HepG2 (cell line): Measurements from ENCODE around the gene NFYC. TPM values are rescaled to one million over a fixed set of nuclear protein-coding genes. Genes with fewer than 3 reads are reported as not detected.

Experiments
- ATAC-seq: fragments of 200-7000 bp; cut with Tn5 transposase; 3 replicates; pipeline ENCODE4 v1.9.1; 2020; ENCODE audit warnings: mild to moderate bottlenecking, moderate library complexity
- BruUV-seq: library from RNA; stranded (reverse); fragments of 400-500 nt; replicated peaks from 2 replicates; lab custom pipeline; 2021; lab: Mats Ljungman, UMichigan
- CTCF ChIA-PET: fragments of 300-600 bp; formaldehyde crosslinking; extraction: SDS; loops from one replicate; lab custom pipeline; 2021; ENCODE audit warnings: low total read pairs, inconsistent platforms, low intra/inter-chr PET ratio; lab: Yijun Ruan, JAX
- POLR2A ChIA-PET: fragments of 350-600 bp; sonication (Branson Sonifier 250); formaldehyde crosslinking; loops from one replicate; lab custom pipeline; 2020; ENCODE audit warnings: antibody characterized with exemption, inconsistent platforms; lab: Yijun Ruan, JAX
- DNase-seq: peaks from one replicate; pipeline ENCODE4 v3.0.0-alpha.2; 2015; ENCODE audit warnings: low spot score
- FAIRE-seq: peaks from 3 replicates; lab custom pipeline; 2011; peaks lifted over from hg19 to GRCh38; lab: Jason Lieb, UNC
- H2AFZ ChIP-seq: one replicate; pipeline ENCODE4 v1.6.1; 2011; ENCODE audit warnings: low read length, inconsistent platforms
- H3K27ac ChIP-seq: fragments of 300-600 bp; 3 replicates; pipeline ENCODE4 v1.8.0; 2011; ENCODE audit warnings: mixed run types, mild to moderate bottlenecking, mixed read lengths, low read length, inconsistent platforms; ENCODE audit not compliant: insufficient read depth; ENCODE audit errors: extremely low read length
- H3K27me3 ChIP-seq, 2 experiments: fragments of 200-600 bp in 1 of 2; 2 replicates in 1 of 2; 3 replicates in 1 of 2; pipeline versions ENCODE4 v1.6.0 to v1.8.0; 2011; ENCODE audit warnings: low read length in 2 of 2, mild to moderate bottlenecking in 2 of 2, moderate library complexity in 2 of 2, inconsistent platforms in 1 of 2; ENCODE audit not compliant: insufficient read depth in 2 of 2, control insufficient read depth in 1 of 2
- H3K36me3 ChIP-seq, 2 experiments: fragments of 200-600 bp in 1 of 2; replicated peaks in 1 of 2; 2 replicates in 1 of 2; 3 replicates in 1 of 2; pipeline versions ENCODE4 v1.5.1 to v1.8.0; 2011; ENCODE audit warnings: low read length in 2 of 2, inconsistent platforms in 1 of 2; ENCODE audit not compliant: insufficient read depth in 2 of 2, control insufficient read depth in 1 of 2
- H3K4me1 ChIP-seq: 2 replicates; pipeline ENCODE4 v1.5.1; 2012; ENCODE audit warnings: low read length, inconsistent platforms; ENCODE audit not compliant: insufficient read depth
- H3K4me2 ChIP-seq: 2 replicates; pipeline ENCODE4 v1.6.0; 2011; ENCODE audit warnings: low read depth, low read length, inconsistent platforms
- H3K4me3 ChIP-seq, 3 experiments: fragments of 200-600 bp in 1 of 3; sonication (generic), shearing (Covaris generic) in 1 of 3; replicated peaks in 1 of 3; 2 replicates each; pipeline ENCODE4 v1.5.1; 2011 to 2016; ENCODE audit warnings: low read length in 3 of 3, inconsistent platforms in 2 of 3, low read depth in 2 of 3, mild to moderate bottlenecking in 2 of 3, control low read depth in 1 of 3, mixed read lengths in 1 of 3; ENCODE audit not compliant: insufficient read depth in 1 of 3
- H3K79me2 ChIP-seq: one replicate; pipeline ENCODE4 v1.6.1; 2011; ENCODE audit warnings: low read length, inconsistent platforms; ENCODE audit not compliant: insufficient read depth
- H3K9ac ChIP-seq: 2 replicates; pipeline ENCODE4 v1.6.0; 2011; ENCODE audit warnings: mild to moderate bottlenecking, low read depth, low read length, inconsistent platforms; ENCODE audit not compliant: insufficient read depth
- H3K9me3 ChIP-seq: 2 replicates; pipeline ENCODE4 v1.5.1; 2012; ENCODE audit warnings: mild to moderate bottlenecking, low read length
- H4K20me1 ChIP-seq: 2 replicates; pipeline ENCODE4 v1.6.0; 2011; ENCODE audit warnings: inconsistent platforms, mild to moderate bottlenecking, low read length, moderate library complexity; ENCODE audit not compliant: insufficient read depth
- AGO2 ChIP-seq: fragments of 200-400 bp; formaldehyde crosslinking; optimal IDR thresholded peaks from 2 replicates; pipeline ENCODE3; 2017; ENCODE audit warnings: mild to moderate bottlenecking, low read depth, low read length, moderate library complexity
- ATF2 ChIP-seq: sonication (generic); formaldehyde crosslinking; IDR thresholded peaks from 2 replicates; pipeline ENCODE4 v1.4.0; 2020; ENCODE audit warnings: missing genetic modification reagents
- HHEX ChIP-seq: IDR thresholded peaks from 2 replicates; pipeline ENCODE4 v1.6.1; 2016; ENCODE audit warnings: control low read depth
- IKZF1 ChIP-seq: fragments of 450-650 bp; IDR thresholded peaks from 2 replicates; pipeline ENCODE4 v1.7.1; 2016
- KDM4B ChIP-seq: sonication (generic); formaldehyde crosslinking; IDR thresholded peaks from 2 replicates; pipeline ENCODE4 v1.4.0; 2020; ENCODE audit warnings: missing genetic modification reagents
- KDM5B ChIP-seq: sonication (generic); formaldehyde crosslinking; IDR thresholded peaks from 2 replicates; pipeline ENCODE4 v1.4.0; 2020; ENCODE audit warnings: missing genetic modification reagents, mild to moderate bottlenecking, borderline replicate concordance
- MAFG ChIP-seq: sonication (generic); formaldehyde crosslinking; IDR thresholded peaks from 2 replicates; pipeline ENCODE4 v1.5.1; 2020; ENCODE audit warnings: mild to moderate bottlenecking, missing genetic modification reagents
- MBNL3 ChIP-seq: fragments of 250-450 bp; sonication (Bioruptor Pico); conservative IDR thresholded peaks from 2 replicates; pipeline ENCODE4 v1.8.0; 2022; ENCODE audit warnings: mild to moderate bottlenecking, inconsistent platforms
- MLX ChIP-seq: IDR thresholded peaks from 2 replicates; pipeline ENCODE4 v1.6.1; 2016
- STAT6 ChIP-seq: sonication (generic); formaldehyde crosslinking; IDR thresholded peaks from 2 replicates; pipeline ENCODE4 v1.4.0; 2020; ENCODE audit warnings: missing genetic modification reagents, mild to moderate bottlenecking, borderline replicate concordance
- ZFP36 ChIP-seq: fragments of 150-350 bp; IDR thresholded peaks from 2 replicates; pipeline ENCODE4 v1.6.1; 2018; ENCODE audit warnings: borderline replicate concordance, low read length, low read depth; ENCODE audit not compliant: partially characterized antibody
- ZMAT3 ChIP-seq: sonication (generic); formaldehyde crosslinking; conservative IDR thresholded peaks from 2 replicates; pipeline ENCODE4 v1.7.0; 2021; ENCODE audit warnings: missing genetic modification reagents
- ZNF326 ChIP-seq: sonication (generic); formaldehyde crosslinking; IDR thresholded peaks from 2 replicates; pipeline ENCODE4 v1.4.0; 2020; ENCODE audit warnings: missing genetic modification reagents, borderline replicate concordance
- ZNF570 ChIP-seq: sonication (generic); formaldehyde crosslinking; IDR thresholded peaks from 2 replicates; pipeline ENCODE4 v1.4.0; 2020; ENCODE audit warnings: mild to moderate bottlenecking, missing genetic modification reagents, borderline replicate concordance
- ZNF816 ChIP-seq: sonication (generic); formaldehyde crosslinking; IDR thresholded peaks from 2 replicates; pipeline ENCODE4 v1.8.0; 2022; ENCODE audit warnings: missing genetic modification reagents, mild to moderate bottlenecking, borderline replicate concordance
- ZNF891 ChIP-seq: sonication (generic); formaldehyde crosslinking; IDR thresholded peaks from 2 replicates; pipeline ENCODE4 v1.5.0; 2020; ENCODE audit warnings: mild to moderate bottlenecking, missing genetic modification reagents
- ZSCAN12 ChIP-seq: sonication (generic); formaldehyde crosslinking; IDR thresholded peaks from 2 replicates; pipeline ENCODE4 v1.9.0; 2021; ENCODE audit warnings: mild to moderate bottlenecking, missing genetic modification reagents
- WGBS: methylation state at CpG from one replicate; pipeline ENCODE4 v1.1.6; 2017; ENCODE audit warnings: low lambda C conversion rate; 5-methylcytosine and 5-hydroxymethylcytosine counted together
- in situ Hi-C: cut with HindIII; loops from 2 replicates; pipeline ENCODE4 v1.10.0; 2017; ENCODE audit warnings: low pct_unique_long_range_greater_than_20kb; ENCODE audit not compliant: extremely low pct_ligation_motif_present
- intact Hi-C: fragments of 100-400 bp; cut with micrococcal nuclease; formaldehyde crosslinking; loops from one replicate; pipeline ENCODE4 v1.10.0; 2022; ENCODE audit not compliant: unreplicated experiment
- polyA plus RNA-seq, 8 experiments: library from polyadenylated mRNA; depleted of rRNA in 3 of 8; stranded (reverse) in 7 of 8; unstranded in 1 of 8; fragments of >200 nt; fragmentation: Illumina TruSeq in 4 of 8; extraction: Trizol in 4 of 8; gene quantifications; 2 replicates each; pipeline versions ENCODE4 v1.2.1 to v1.2.3, GENCODE V29; 2011 to 2016; ENCODE audit warnings: low read depth in 4 of 8, missing spikeins in 1 of 8, mixed read lengths in 1 of 8; ENCODE audit not compliant: insufficient read depth in 1 of 8
- total RNA-seq, 5 experiments: library from RNA; depleted of rRNA; stranded (reverse); fragments of >200 nt; fragmentation: Illumina TruSeq; extraction: Trizol; gene quantifications; 2 replicates each; pipeline ENCODE4 v1.2.3, GENCODE V29; 2016; ENCODE audit warnings: low read depth in 1 of 5

Gene NFYC
- total and polyA plus RNA-seq, 2 of the 13 experiments (the other 11 are each of a cell fraction or from before 2014, with no cell fraction given) = 33.9 to 73.7 TPM

- POLR2A ChIA-PET = interaction anchor here (1.2 kb wide), 1 partner anchor 86 kb away, joined by 3 read pairs; the partner anchor contains the start of gene CITED4
- CTCF ChIA-PET = no interaction called here
- intact Hi-C loops = no loop called here
- Histone ChIP-seq H3K36me3 (peaks cover 8 to 9% of the 10 kb centered on the region in 2 experiments; a peak in 2 of 5 replicates), H3K27ac (no peak overlapping the region), H3K27me3 (no peaks in the 10 kb centered on the region), H3K9me3 (no peaks in the 10 kb centered on the region), H4K20me1 (no peaks in the 10 kb centered on the region), H3K4me3 (no peak overlapping the region), H3K4me1 (peaks cover 28% of the 10 kb centered on the region), H2AFZ (no peak overlapping the region), H3K4me2 (no peak overlapping the region), H3K9ac (no peak overlapping the region), H3K79me2 (no peaks in the 10 kb centered on the region)
- no TSS peak for BruUV-seq
- 94% methylated on average over 3 of the region's 4 CpGs for WGBS
- in situ Hi-C loops = loop anchor here (5.0 kb wide), 1 partner anchor 71 kb away; no protein-coding TSS in a partner anchor
- ATAC-seq (no peak), FAIRE-seq (no peak), DNase-seq (no peak)
- TF ChIP-seq AGO2 (no peak), IKZF1 (no peak), ZNF326 (CRISPR knock-in tag) (no peak), MBNL3 (CRISPR knock-in tag) (no peak), ZSCAN12 (CRISPR knock-in tag) (no peak), ZNF570 (CRISPR knock-in tag) (no peak), ZNF816 (CRISPR knock-in tag) (no peak), ZFP36 (no peak), ZMAT3 (CRISPR knock-in tag) (no peak), ZNF891 (CRISPR knock-in tag) (no peak), KDM5B (no peak), MLX (CRISPR knock-in tag) (no peak), STAT6 (no peak), ATF2 (no peak), KDM4B (no peak), HHEX (CRISPR knock-in tag) (no peak), MAFG (CRISPR knock-in tag) (no peak)
Observed at GRCh38 chr1:40776236-40777072, 85.0 kb downstream of the NFYC start.
